GM12878 (cell line): Measurements from ENCODE around the gene RBM4B. TPM values are rescaled to one million over a fixed set of nuclear protein-coding genes. Genes with fewer than 3 reads are reported as not detected.
"Not testable (repeated sequence)": the region's sequence is repeated elsewhere in the genome, so short reads cannot be mapped to it uniquely, and the experiment has no call there.

Experiments used
- ATAC-seq: fragments of 200-7000 bp; cut with Tn5 transposase; 3 replicates; pipeline ENCODE4 v1.9.1; 2020; ENCODE audit warnings: mild to moderate bottlenecking, moderate library complexity
- BruUV-seq: library from RNA; stranded (reverse); fragments of 400-500 nt; replicated peaks from 2 replicates; lab custom pipeline; 2021; lab: Mats Ljungman, UMichigan
- CTCF ChIA-PET: fragments of 300-600 bp; sonication (Branson Sonifier 250); formaldehyde crosslinking; extraction: SDS; loops from one replicate; lab custom pipeline; 2021; ENCODE audit warnings: inconsistent platforms; lab: Yijun Ruan, JAX
- POLR2A ChIA-PET: fragments of 350-600 bp; formaldehyde crosslinking; extraction: SDS; loops from one replicate; lab custom pipeline; 2021; ENCODE audit warnings: inconsistent platforms; lab: Charles Lee
- RAD21 ChIA-PET: fragments of 300-600 bp; sonication (Branson Sonifier 250); formaldehyde crosslinking; loops from one replicate; lab custom pipeline; 2023; ENCODE audit warnings: antibody characterized with exemption; ENCODE audit not compliant: unreplicated experiment; lab: Charles Lee
- SMC1A ChIA-PET: fragments of 300-600 bp; sonication (Branson Sonifier 250); formaldehyde crosslinking; loops from one replicate; lab custom pipeline; 2023; ENCODE audit not compliant: unreplicated experiment, uncharacterized antibody; lab: Charles Lee
- DNase-seq: peaks from one replicate; pipeline ENCODE4 v3.0.0-alpha.2; 2011; ENCODE audit warnings: low read depth, low spot score
- FAIRE-seq: peaks from 3 replicates; lab custom pipeline; 2011; peaks lifted over from hg19 to GRCh38; lab: Jason Lieb, UNC
- H2AFZ ChIP-seq: 2 replicates; pipeline ENCODE4 v1.6.0; 2011; ENCODE audit warnings: low read depth, low read length, control low read depth; ENCODE audit not compliant: control insufficient read depth
- H3K27ac ChIP-seq: 2 replicates; pipeline ENCODE4 v1.5.1; 2011; ENCODE audit warnings: control low read depth; ENCODE audit not compliant: control insufficient read depth, insufficient read depth
- H3K27me3 ChIP-seq, 2 experiments: replicated peaks in 1 of 2; 2 replicates each; pipeline versions ENCODE4 v1.6.0 to v1.6.1; 2011; ENCODE audit warnings: low read length in 1 of 2; ENCODE audit not compliant: control insufficient read depth in 2 of 2, insufficient read depth in 2 of 2
- H3K36me3 ChIP-seq, 2 experiments: 2 replicates each; pipeline ENCODE4 v1.5.1; 2011; ENCODE audit warnings: low read length in 1 of 2; ENCODE audit not compliant: control insufficient read depth in 2 of 2, insufficient read depth in 2 of 2
- H3K4me1 ChIP-seq: 2 replicates; pipeline ENCODE4 v1.6.1; 2011; ENCODE audit warnings: mild to moderate bottlenecking, low read length, moderate library complexity, mixed read lengths; ENCODE audit not compliant: control insufficient read depth, insufficient read depth
- H3K4me2 ChIP-seq: 2 replicates; pipeline ENCODE4 v1.6.0; 2011; ENCODE audit warnings: control low read depth; ENCODE audit not compliant: control insufficient read depth, insufficient read depth
- H3K4me3 ChIP-seq: fragments of 200-600 bp; sonication (generic); 2 replicates; pipeline ENCODE4 v1.5.1; 2016
- H3K79me2 ChIP-seq: 2 replicates; pipeline ENCODE4 v1.6.0; 2011; ENCODE audit warnings: low read length; ENCODE audit not compliant: control insufficient read depth, insufficient read depth
- H3K9ac ChIP-seq: 2 replicates; pipeline ENCODE4 v1.8.0; 2011; ENCODE audit warnings: low read length, control low read depth, mixed read lengths; ENCODE audit not compliant: control insufficient read depth, insufficient read depth
- H3K9me3 ChIP-seq: replicated peaks from 3 replicates; pipeline ENCODE4 v1.5.1; 2011; ENCODE audit warnings: mild to moderate bottlenecking, low read length; ENCODE audit not compliant: control insufficient read depth, insufficient read depth
- H4K20me1 ChIP-seq: 2 replicates; pipeline ENCODE4 v1.6.0; 2011; ENCODE audit not compliant: control insufficient read depth, insufficient read depth
- WGBS: methylation state at CpG from one replicate; pipeline ENCODE4 v1.1.6; 2016; ENCODE audit warnings: low lambda C conversion rate; ENCODE audit not compliant: insufficient replicate concordance, insufficient coverage; ENCODE audit errors: missing lambda C conversion rate; 5-methylcytosine and 5-hydroxymethylcytosine counted together
- in situ Hi-C: fragments of 300-500 bp; cut with MboI; formaldehyde crosslinking; loops from 9 replicates; pipeline ENCODE4 v1.14.3; 2018; ENCODE audit warnings: mixed read lengths
- intact Hi-C: fragments of 100-400 bp; cut with micrococcal nuclease; formaldehyde crosslinking; loops from one replicate; pipeline ENCODE4 v1.14.2; 2022; ENCODE audit not compliant: unreplicated experiment
- polyA plus RNA-seq, 11 experiments: library from polyadenylated mRNA; depleted of rRNA in 4 of 11; unstranded in 6 of 11; stranded (reverse) in 5 of 11; fragments of >200 nt; fragmentation: Nextera tagmentation in 4 of 11; fragmentation: Illumina TruSeq in 1 of 11; extraction: Ambion mirVana in 4 of 11; extraction: Trizol in 1 of 11; gene quantifications; 1 replicate in 1 of 11; 2 replicates in 10 of 11; pipeline versions ENCODE4 v1.2.1 to v1.2.3, GENCODE V29; 2011 to 2016; ENCODE audit warnings: inconsistent platforms in 2 of 11, missing spikeins in 2 of 11, low read depth in 1 of 11
- total RNA-seq, 4 experiments: library from RNA; depleted of rRNA in 3 of 4; stranded (reverse); fragments of >200 nt in 3 of 4; fragmentation: Illumina TruSeq in 1 of 4; extraction: Trizol in 1 of 4; gene quantifications; 2 replicates each; pipeline versions ENCODE4 v1.2.1 to v1.2.3, GENCODE V29; 2013 to 2021
- TF ChIP-seq, protein P1 (sequence below): fragments of 450-650 bp; IDR thresholded peaks from 2 replicates; pipeline ENCODE4 v1.6.1; 2016; ENCODE audit warnings: mild to moderate bottlenecking

The RBM4B gene
- total and polyA plus RNA-seq, 10 of the 15 experiments (the other 5 are each of a cell fraction or from before 2014, with no cell fraction given): 16.1 to 37.0 (median 21.6) TPM

DNA sequence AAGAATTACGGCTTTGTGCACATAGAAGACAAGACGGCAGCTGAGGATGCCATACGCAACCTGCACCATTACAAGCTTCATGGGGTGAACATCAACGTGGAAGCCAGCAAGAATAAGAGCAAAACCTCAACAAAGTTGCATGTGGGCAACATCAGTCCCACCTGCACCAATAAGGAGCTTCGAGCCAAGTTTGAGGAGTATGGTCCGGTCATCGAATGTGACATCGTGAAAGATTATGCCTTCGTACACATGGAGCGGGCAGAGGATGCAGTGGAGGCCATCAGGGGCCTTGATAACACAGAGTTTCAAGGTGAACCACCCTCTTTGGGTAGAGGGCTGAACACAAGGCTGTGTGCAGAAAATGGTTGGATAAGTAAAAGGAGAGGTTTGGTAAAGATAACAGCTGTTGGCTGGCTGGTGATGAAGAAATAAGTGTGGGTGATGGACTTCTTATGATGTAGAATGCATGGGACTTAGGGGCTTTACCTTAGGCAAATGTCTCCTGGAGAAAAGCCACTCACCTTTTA is 37.8 kb downstream of the RBM4B start:
- ATAC-seq, H3K27ac ChIP-seq, intact Hi-C loops, H3K9me3 ChIP-seq, H2AFZ ChIP-seq, DNase-seq, BruUV-seq, in situ Hi-C loops, H3K27me3 ChIP-seq, FAIRE-seq: not testable (repeated sequence)
- Histone ChIP-seq H3K9ac (peak overlapping the region; percentile 97), H3K79me2 (peaks cover 84% of the 10 kb centered on the region), H3K36me3 (peaks cover 12 to 38% of the 10 kb centered on the region in 2 experiments), H3K4me3 (peak overlapping the region; percentile 90), H3K4me1 (peaks cover 25% of the 10 kb centered on the region), H4K20me1 (peaks cover 14% of the 10 kb centered on the region), H3K4me2 (peak overlapping the region; percentile 70)
- WGBS: 76% methylated on average over 10 of the region's 10 CpGs
- RAD21 ChIA-PET: interaction anchor here (2.0 to 2.1 kb wide), 2 partner anchors 38 to 49 kb away, joined by 4 to 6 read pairs; partner anchors contain the start of gene RBM4B
- TF ChIP-seq, protein P1, sequence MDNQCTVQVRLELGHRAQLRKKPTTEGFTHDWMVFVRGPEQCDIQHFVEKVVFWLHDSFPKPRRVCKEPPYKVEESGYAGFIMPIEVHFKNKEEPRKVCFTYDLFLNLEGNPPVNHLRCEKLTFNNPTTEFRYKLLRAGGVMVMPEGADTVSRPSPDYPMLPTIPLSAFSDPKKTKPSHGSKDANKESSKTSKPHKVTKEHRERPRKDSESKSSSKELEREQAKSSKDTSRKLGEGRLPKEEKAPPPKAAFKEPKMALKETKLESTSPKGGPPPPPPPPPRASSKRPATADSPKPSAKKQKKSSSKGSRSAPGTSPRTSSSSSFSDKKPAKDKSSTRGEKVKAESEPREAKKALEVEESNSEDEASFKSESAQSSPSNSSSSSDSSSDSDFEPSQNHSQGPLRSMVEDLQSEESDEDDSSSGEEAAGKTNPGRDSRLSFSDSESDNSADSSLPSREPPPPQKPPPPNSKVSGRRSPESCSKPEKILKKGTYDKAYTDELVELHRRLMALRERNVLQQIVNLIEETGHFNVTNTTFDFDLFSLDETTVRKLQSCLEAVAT: peak; percentile 56
- CTCF ChIA-PET: interaction anchor here (0.9 to 1.1 kb wide), 2 partner anchors 33 to 47 kb away, joined by 3 read pairs; no protein-coding TSS in a partner anchor
- SMC1A ChIA-PET: interaction anchor here (1.3 to 3.6 kb wide), 7 partner anchors 8 to 128 kb away, joined by 3 to 21 read pairs (median 6); partner anchors contain the start of genes ACTN3, RBM4B and ZDHHC24
- POLR2A ChIA-PET: interaction anchor here (0.5 to 4.3 kb wide), 4 partner anchors 15 to 46 kb away, joined by 3 to 105 read pairs (median 4); partner anchors contain the start of gene RBM14
